Neural progenitor cell (in vitro differentiated cells): Measurements from ENCODE around the gene FBRSL1. TPM values are rescaled to one million over a fixed set of nuclear protein-coding genes. Genes with fewer than 3 reads are reported as not detected.

Experiments used
- DNase-seq: peaks from one replicate; pipeline ENCODE4 v3.0.0-alpha.2; 2016; ENCODE audit warnings: low spot score
- H2AFZ ChIP-seq: fragments of 200-600 bp; sonication (generic); replicated peaks from 2 replicates; pipeline ENCODE4 v1.6.1; 2016; ENCODE audit warnings: antibody characterized with exemption
- H3F3A ChIP-seq: fragments of 200-600 bp; sonication (generic); 2 replicates; pipeline ENCODE4 v1.6.1; 2016; ENCODE audit warnings: antibody characterized with exemption, low read depth
- H3K27ac ChIP-seq: fragments of 200-600 bp; sonication (generic); 2 replicates; pipeline ENCODE4 v1.5.1; 2016; ENCODE audit warnings: mild to moderate bottlenecking
- H3K27me3 ChIP-seq: fragments of 200-600 bp; sonication (generic); 2 replicates; pipeline ENCODE4 v1.6.1; 2016; ENCODE audit warnings: mild to moderate bottlenecking, moderate library complexity
- H3K36me3 ChIP-seq: fragments of 200-600 bp; sonication (generic); 2 replicates; pipeline ENCODE4 v1.5.1; 2016
- H3K4me1 ChIP-seq: fragments of 200-600 bp; sonication (generic); 2 replicates; pipeline ENCODE4 v1.6.1; 2016; ENCODE audit warnings: mixed run types
- H3K4me2 ChIP-seq: fragments of 200-600 bp; sonication (generic); 2 replicates; pipeline ENCODE4 v1.6.1; 2016
- H3K4me3 ChIP-seq: fragments of 200-600 bp; sonication (generic); 2 replicates; pipeline ENCODE4 v1.5.1; 2016
- H3K79me2 ChIP-seq: fragments of 200-600 bp; sonication (generic); 2 replicates; pipeline ENCODE4 v1.6.1; 2016; ENCODE audit warnings: low read depth
- H3K9ac ChIP-seq: fragments of 200-600 bp; sonication (generic); 2 replicates; pipeline ENCODE4 v1.6.1; 2016
- H3K9me3 ChIP-seq: fragments of 200-600 bp; sonication (generic); 2 replicates; pipeline ENCODE4 v1.5.1; 2016; ENCODE audit warnings: low read depth
- H4K20me1 ChIP-seq: fragments of 200-600 bp; sonication (generic); 2 replicates; pipeline ENCODE4 v1.6.1; 2016; ENCODE audit warnings: low read depth
- H3K27ac Mint-ChIP-seq: 3 replicates; pipeline ENCODE4 v1.8.0; 2021; ENCODE audit warnings: mixed read lengths
- H3K27me3 Mint-ChIP-seq: 2 replicates; pipeline ENCODE4 v1.8.0; 2022; ENCODE audit warnings: low read depth, mild to moderate bottlenecking, inconsistent platforms, moderate library complexity, mixed read lengths; ENCODE audit not compliant: insufficient read depth
- H3K36me3 Mint-ChIP-seq: 3 replicates; pipeline ENCODE4 v1.8.0; 2021; ENCODE audit warnings: mixed read lengths
- H3K4me1 Mint-ChIP-seq: 3 replicates; pipeline ENCODE4 v1.8.0; 2021; ENCODE audit warnings: mixed read lengths
- H3K4me3 Mint-ChIP-seq: 3 replicates; pipeline ENCODE4 v1.8.0; 2021; ENCODE audit warnings: mild to moderate bottlenecking, moderate library complexity, mixed read lengths
- H3K9me3 Mint-ChIP-seq: 3 replicates; pipeline ENCODE4 v1.8.0; 2020; ENCODE audit warnings: mixed read lengths
- EZH2 ChIP-seq: fragments of 200-600 bp; sonication (generic); IDR thresholded peaks from 2 replicates; pipeline ENCODE4 v1.6.1; 2017; ENCODE audit warnings: antibody characterized with exemption, mild to moderate bottlenecking, moderate library complexity
- EZH2phosphoT487 ChIP-seq: fragments of 200-600 bp; sonication (generic); IDR thresholded peaks from 2 replicates; pipeline ENCODE4 v1.6.1; 2017; ENCODE audit warnings: antibody characterized with exemption
- total RNA-seq: library from RNA; depleted of rRNA; stranded (reverse); fragments of >200 nt; gene quantifications from 2 replicates; pipeline ENCODE4 v1.2.3, GENCODE V29; 2015; ENCODE audit warnings: low replicate concordance
- TF ChIP-seq, protein P1 (sequence below): fragments of 200-600 bp; sonication (generic); IDR thresholded peaks from 2 replicates; pipeline ENCODE4 v1.5.1; 2017; ENCODE audit warnings: antibody characterized with exemption, mild to moderate bottlenecking

Gene FBRSL1
- total RNA-seq, 1 donor from 2014 or later, result 7.4 TPM

DNA sequence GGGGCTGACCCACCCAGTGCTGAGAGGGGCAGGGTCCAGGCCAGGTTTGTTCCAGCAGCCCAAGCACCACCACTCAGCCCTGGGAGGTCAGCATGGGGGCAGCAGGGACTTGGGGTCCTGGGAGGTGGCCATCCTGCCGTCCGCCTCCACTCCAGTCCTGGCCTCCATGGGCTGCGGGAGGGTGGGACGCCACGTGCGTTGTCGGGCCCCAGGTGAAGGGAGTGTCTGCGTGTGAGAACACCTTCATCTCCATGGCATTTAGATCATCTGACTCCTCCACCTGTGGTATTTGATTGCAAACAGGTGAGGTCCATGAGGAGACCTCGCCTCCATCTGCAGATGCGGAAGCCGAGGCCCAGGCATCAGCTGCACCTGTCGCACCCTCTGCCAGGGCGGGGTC, 44.1 kb downstream of the FBRSL1 start:
- Mint-ChIP-seq H3K27ac (no peak overlapping the region), H3K9me3 (peaks cover 47% of the 10 kb centered on the region), H3K4me3 (no peak overlapping the region), H3K4me1 (peaks cover 9% of the 10 kb centered on the region), H3K36me3 (peaks cover 30% of the 10 kb centered on the region), H3K27me3 (peaks cover 7% of the 10 kb centered on the region)
- no peaks in the 10 kb centered on the region for H3K79me2 ChIP-seq
- no peak overlapping the region for H3K9ac ChIP-seq
- no peaks in the 10 kb centered on the region for H3K4me1 ChIP-seq
- no peaks in the 10 kb centered on the region for H3K36me3 ChIP-seq
- no peak for DNase-seq
- H3F3A ChIP-seq, result peaks cover 25% of the 10 kb centered on the region
- H3K9me3 ChIP-seq, result no peaks in the 10 kb centered on the region
- no peak overlapping the region for H3K4me3 ChIP-seq
- no peaks in the 10 kb centered on the region for H4K20me1 ChIP-seq
- no peak overlapping the region for H2AFZ ChIP-seq
- peaks cover 15% of the 10 kb centered on the region for H3K27me3 ChIP-seq
- H3K4me2 ChIP-seq, result no peak overlapping the region
- H3K27ac ChIP-seq, result no peak overlapping the region
- no peak for TF ChIP-seq EZH2phosphoT487
- TF ChIP-seq, protein P1, sequence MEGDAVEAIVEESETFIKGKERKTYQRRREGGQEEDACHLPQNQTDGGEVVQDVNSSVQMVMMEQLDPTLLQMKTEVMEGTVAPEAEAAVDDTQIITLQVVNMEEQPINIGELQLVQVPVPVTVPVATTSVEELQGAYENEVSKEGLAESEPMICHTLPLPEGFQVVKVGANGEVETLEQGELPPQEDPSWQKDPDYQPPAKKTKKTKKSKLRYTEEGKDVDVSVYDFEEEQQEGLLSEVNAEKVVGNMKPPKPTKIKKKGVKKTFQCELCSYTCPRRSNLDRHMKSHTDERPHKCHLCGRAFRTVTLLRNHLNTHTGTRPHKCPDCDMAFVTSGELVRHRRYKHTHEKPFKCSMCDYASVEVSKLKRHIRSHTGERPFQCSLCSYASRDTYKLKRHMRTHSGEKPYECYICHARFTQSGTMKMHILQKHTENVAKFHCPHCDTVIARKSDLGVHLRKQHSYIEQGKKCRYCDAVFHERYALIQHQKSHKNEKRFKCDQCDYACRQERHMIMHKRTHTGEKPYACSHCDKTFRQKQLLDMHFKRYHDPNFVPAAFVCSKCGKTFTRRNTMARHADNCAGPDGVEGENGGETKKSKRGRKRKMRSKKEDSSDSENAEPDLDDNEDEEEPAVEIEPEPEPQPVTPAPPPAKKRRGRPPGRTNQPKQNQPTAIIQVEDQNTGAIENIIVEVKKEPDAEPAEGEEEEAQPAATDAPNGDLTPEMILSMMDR, result no peak
- TF ChIP-seq EZH2, result no peak

DNA sequence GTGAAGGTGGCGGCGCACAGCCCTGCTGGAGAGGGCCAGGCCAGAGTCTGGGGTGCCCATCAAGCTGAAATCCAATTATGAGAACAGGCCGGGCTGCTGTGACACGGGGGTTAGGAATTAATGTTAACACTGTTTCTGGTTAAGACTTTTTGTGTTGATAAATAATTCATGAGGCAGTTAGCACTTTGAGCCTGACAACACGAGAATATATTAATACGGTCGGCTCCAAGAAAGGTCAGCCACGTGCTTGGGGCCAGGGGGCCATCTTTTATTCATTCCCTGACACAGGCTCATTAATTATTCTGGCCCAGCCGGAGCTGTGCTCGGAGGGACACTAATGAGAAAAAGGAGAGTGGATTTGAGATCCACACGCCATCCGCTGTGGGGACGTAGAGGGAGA, 45.1 kb downstream of the FBRSL1 start:
- Mint-ChIP-seq H3K27ac (peak overlapping the region; percentile 9), H3K4me3 (peak overlapping the region; percentile 3), H3K36me3 (peaks cover 27% of the 10 kb centered on the region), H3K4me1 (peaks cover 9% of the 10 kb centered on the region), H3K27me3 (peaks cover 7% of the 10 kb centered on the region), H3K9me3 (peaks cover 45% of the 10 kb centered on the region)
- DNase-seq, result no peak
- Histone ChIP-seq H3K4me1 (no peaks in the 10 kb centered on the region), H3K4me3 (no peak overlapping the region), H4K20me1 (no peaks in the 10 kb centered on the region), H3K79me2 (no peaks in the 10 kb centered on the region), H3K4me2 (no peak overlapping the region), H3K27me3 (peaks cover 15% of the 10 kb centered on the region), H3K9ac (no peak overlapping the region), H3K27ac (no peak overlapping the region), H3K9me3 (no peaks in the 10 kb centered on the region), H3F3A (peaks cover 25% of the 10 kb centered on the region), H2AFZ (no peak overlapping the region), H3K36me3 (no peaks in the 10 kb centered on the region)
- TF ChIP-seq, protein P1, result no peak
- no peak for TF ChIP-seq EZH2
- no peak for TF ChIP-seq EZH2phosphoT487

DNA sequence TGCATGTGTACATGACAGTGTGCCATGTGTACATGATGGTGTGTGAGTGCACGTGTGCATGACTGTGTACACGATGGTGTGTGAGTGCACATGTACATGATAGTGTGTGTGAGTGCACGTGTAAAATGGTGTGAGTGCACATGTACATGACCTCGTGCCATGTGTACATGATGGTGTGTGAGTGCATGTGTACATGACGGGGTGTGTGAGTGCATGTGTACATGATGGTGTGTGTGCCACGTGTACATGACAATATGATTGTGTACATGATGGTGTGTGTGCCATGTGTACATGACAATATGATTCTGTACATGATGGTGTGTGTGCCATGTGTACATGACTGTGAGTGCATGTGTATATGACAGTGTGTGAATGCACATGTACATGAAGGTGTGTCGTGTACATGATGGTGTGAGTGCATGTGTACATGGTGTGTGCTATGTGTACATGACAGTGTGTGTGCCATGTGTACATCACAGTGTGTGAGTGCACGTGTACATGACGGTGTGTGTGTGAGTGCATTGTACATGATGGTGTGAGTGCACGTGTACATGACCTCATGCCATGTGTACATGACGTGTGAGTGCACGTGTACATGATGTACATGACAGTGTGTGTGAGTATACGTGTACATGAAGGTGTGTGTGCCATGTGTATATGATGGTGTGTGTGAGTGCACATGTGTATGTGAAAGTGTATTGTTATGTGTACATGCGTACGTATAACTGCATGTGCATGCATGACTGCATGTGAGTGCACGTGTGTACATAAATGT, 46.3 kb downstream of the FBRSL1 start:
- Histone ChIP-seq H3K9ac (no peak overlapping the region), H3K36me3 (no peaks in the 10 kb centered on the region), H3K4me1 (no peaks in the 10 kb centered on the region), H3K27me3 (peaks cover 26% of the 10 kb centered on the region), H3K9me3 (no peaks in the 10 kb centered on the region), H3F3A (peaks cover 25% of the 10 kb centered on the region), H2AFZ (no peak overlapping the region), H3K27ac (no peak overlapping the region), H3K79me2 (no peaks in the 10 kb centered on the region), H3K4me2 (no peak overlapping the region), H4K20me1 (no peaks in the 10 kb centered on the region), H3K4me3 (no peak overlapping the region)
- TF ChIP-seq, protein P1, result no peak
- no peak for TF ChIP-seq EZH2phosphoT487
- TF ChIP-seq EZH2, result no peak
- Mint-ChIP-seq H3K36me3 (peaks cover 26% of the 10 kb centered on the region), H3K4me3 (no peak overlapping the region), H3K9me3 (peaks cover 42% of the 10 kb centered on the region), H3K4me1 (peaks cover 9% of the 10 kb centered on the region), H3K27ac (peak overlapping the region; percentile 12), H3K27me3 (peaks cover 7% of the 10 kb centered on the region)
- DNase-seq, result no peak
